AG09309 (cell line): Measurements from ENCODE around the gene NCOR1.

Source experiments
- DNase-seq: peaks from one replicate; pipeline ENCODE4 v3.0.0-alpha.2; 2010; ENCODE audit warnings: low read depth
- H3K4me3 ChIP-seq: 2 replicates; pipeline ENCODE4 v1.5.1; 2011; ENCODE audit warnings: mild to moderate bottlenecking, low read depth, low read length, moderate library complexity; ENCODE audit not compliant: control insufficient read depth
- TF ChIP-seq, protein P1 (sequence below): IDR thresholded peaks from 2 replicates; pipeline ENCODE4 v1.5.1; 2011; ENCODE audit warnings: mild to moderate bottlenecking, low read depth, low read length, inconsistent platforms; ENCODE audit not compliant: insufficient read depth, control insufficient read depth; ENCODE audit errors: missing control alignments

Gene NCOR1

GRCh38 chr17:16091773-16092172, 123.6 kb downstream of the NCOR1 start:
- DNase-seq, result no peak
- TF ChIP-seq, protein P1, sequence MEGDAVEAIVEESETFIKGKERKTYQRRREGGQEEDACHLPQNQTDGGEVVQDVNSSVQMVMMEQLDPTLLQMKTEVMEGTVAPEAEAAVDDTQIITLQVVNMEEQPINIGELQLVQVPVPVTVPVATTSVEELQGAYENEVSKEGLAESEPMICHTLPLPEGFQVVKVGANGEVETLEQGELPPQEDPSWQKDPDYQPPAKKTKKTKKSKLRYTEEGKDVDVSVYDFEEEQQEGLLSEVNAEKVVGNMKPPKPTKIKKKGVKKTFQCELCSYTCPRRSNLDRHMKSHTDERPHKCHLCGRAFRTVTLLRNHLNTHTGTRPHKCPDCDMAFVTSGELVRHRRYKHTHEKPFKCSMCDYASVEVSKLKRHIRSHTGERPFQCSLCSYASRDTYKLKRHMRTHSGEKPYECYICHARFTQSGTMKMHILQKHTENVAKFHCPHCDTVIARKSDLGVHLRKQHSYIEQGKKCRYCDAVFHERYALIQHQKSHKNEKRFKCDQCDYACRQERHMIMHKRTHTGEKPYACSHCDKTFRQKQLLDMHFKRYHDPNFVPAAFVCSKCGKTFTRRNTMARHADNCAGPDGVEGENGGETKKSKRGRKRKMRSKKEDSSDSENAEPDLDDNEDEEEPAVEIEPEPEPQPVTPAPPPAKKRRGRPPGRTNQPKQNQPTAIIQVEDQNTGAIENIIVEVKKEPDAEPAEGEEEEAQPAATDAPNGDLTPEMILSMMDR, result no peak
- no peak overlapping the region for H3K4me3 ChIP-seq

- TF ChIP-seq, protein P1, result no peak
- no peak overlapping the region for H3K4me3 ChIP-seq
- no peak for DNase-seq
Measured at GRCh38 chr17:16086957-16087356, 128.4 kb downstream of the NCOR1 start.

DNA sequence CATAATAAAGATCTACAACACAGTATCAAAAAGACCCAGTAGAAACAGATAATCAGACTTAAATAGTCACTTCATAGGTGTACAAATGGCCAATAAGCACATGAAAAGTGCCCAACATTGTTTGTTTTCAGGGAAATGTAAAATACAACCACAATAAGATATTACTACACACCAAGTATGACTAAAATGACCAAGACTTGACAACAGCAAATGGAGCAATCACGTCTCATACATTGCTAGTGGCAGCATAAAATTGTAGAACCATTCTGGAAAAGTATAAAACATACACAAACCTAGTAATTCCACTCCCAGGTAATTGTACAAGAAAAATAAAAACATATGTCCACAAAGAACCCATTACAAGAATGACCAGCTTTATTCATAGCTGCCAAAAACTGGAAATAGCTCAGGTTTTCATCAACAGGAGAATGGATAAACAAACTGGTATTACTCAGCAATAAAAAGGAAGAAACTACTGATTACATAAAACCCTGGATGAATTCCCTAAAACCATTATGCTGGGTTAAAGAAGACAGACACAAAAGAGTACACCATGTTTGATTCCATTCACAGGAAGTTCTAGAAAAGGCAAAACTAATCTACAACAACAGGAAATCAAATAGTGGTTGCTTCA, 130.2 kb downstream of the NCOR1 start:
- TF ChIP-seq, protein P1, result no peak
- DNase-seq, result peak; percentile 60
- H3K4me3 ChIP-seq, result no peak overlapping the region

GRCh38 chr17:16083223-16083622, 132.1 kb downstream of the NCOR1 start:
- TF ChIP-seq, protein P1, result no peak

DNA sequence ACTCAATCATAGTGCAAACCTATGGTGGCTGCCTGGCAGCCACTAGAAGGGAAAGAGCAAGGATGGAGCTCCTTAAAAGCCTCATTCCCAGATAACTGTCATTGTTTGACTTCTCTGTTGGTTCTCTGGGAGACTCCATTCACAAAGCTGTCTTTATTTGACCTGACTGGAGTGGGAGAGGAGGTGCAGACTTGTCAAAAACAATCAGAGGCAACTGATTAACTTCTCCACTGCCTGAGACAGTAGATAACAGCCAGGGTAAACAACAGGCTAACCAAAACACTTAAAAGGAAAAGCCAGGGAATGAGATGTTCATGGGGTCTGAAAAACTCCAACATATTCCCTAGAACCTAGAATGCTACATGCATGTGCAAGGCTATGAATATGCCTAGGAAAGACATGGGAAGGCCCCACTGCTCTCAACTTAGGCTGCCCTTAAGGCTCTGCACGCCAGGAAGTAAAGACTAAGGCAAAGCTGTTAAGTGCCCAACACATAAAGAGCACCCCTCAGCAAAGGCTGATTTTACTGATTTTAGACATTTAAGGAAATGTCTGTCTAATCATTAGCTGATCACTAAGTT, 133.7 kb downstream of the NCOR1 start:
- no peak overlapping the region for H3K4me3 ChIP-seq
- DNase-seq, result no peak
- TF ChIP-seq, protein P1, result no peak

More at GRCh38 chr17:16083223-16083622, 132.1 kb downstream of the NCOR1 start:
- DNase-seq, result no peak
- H3K4me3 ChIP-seq, result no peak overlapping the region

DNA sequence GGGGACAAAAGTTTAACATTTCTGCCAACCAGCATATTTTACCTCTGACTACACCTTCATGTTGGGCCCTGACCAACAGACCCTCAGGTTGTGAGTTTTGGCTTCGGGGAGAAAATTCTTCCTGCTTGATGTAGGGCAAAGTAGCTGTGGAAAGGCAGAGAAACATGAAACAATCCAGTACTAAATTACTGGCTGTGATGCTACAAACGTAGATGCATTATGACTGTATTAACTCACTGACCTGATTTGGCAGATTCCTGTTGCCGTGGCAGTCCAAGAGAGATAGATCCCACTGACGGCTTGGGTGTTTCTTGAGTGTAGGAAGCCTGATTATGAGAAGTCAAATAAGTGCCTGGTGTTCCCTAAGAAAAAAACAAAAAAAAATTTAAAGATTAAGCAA, 135.0 kb downstream of the NCOR1 start:
- TF ChIP-seq, protein P1, result no peak
- DNase-seq, result no peak
- H3K4me3 ChIP-seq, result no peak overlapping the region
